ENCODE results near the gene FAM210A. TPM values are rescaled to one million over a fixed set of nuclear protein-coding genes. Genes with fewer than 3 reads are reported as not detected.
A peak's percentile ranks its signal among the peaks of the same experiment; 100 is the strongest.

Gene FAM210A
- total and polyA plus RNA-seq, 9 of the 15 experiments (the other 6 are each of a cell fraction or from before 2014, with no cell fraction given), result 8.3 to 41.7 (median 19.1) TPM

DNA sequence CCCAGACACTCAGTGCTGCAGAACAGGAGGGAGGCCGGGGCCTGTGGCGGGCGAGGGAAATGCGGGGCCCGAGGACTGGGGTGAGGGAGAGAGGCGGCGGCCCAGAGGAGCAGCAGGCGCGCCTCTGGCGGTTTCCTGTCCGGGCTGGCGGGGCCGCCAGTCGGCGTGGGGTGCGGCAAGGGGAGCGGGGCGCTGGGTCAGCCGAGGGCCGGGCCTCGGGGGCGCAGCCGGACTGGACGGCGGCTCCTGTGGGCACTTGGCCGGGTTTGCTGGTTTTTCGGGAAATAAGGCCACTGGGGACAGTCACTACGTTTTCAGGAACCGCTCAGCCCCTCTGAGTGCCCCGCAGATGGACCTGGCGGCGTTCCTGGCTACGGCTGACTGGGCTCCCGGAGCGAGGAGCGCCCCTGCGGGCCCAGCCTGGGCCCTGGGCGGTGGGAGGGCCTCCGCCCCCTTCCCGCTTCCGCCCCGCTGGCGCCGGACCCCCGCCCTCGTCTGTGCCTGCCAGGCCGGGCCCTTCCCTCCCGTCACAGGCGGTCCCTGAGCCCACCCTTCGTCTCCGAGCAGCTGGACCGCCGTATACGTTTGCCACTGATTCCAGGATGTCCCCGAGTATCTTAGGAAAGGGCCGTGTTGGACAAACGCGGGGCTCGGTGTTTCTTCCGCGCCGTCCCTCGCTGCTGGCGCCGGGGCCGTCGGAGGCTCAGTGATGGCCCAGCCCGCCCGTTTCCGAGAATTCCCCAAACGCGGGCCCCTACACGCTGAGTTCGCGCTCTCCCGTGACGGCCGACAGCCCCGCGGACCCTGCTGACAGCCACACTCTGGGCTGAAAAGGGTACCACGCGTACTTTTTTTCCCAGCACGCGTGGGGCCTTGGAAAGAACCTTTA is 84.6 kb downstream of the FAM210A start:
- H4K20me1 ChIP-seq (replicated peaks; ENCODE audit: control insufficient read depth, insufficient read depth, low read length), result no peaks in the 10 kb centered on the region
- H2AFZ ChIP-seq (ENCODE audit: low read depth, low read length), result no peak overlapping the region
- H3K27ac ChIP-seq (ENCODE audit: extremely low read depth, low read depth, low read length), result no peak overlapping the region
- no peaks in the 10 kb centered on the region for H3K9me3 ChIP-seq (replicated peaks; ENCODE audit: control insufficient read depth, insufficient read depth, low read depth, low read length)
- peaks cover 0 to 14% of the 10 kb centered on the region in 2 experiments; a peak in 2 of 5 replicates for H3K4me1 ChIP-seq (replicated peaks in 1 of 2; ENCODE audit: control insufficient read depth in 2 of 2, insufficient read depth in 2 of 2, low read length in 2 of 2)
- no peak for DNase-seq (ENCODE audit: extremely low read depth in 1 of 4, low spot score in 3 of 4)
- no peak overlapping the region for H3K9ac ChIP-seq (ENCODE audit: insufficient read depth in 1 of 2, low read depth in 2 of 2, low read length in 2 of 2)
- no peak overlapping the region for H3K4me2 ChIP-seq (ENCODE audit: insufficient read depth, low read length)
- no peaks in the 10 kb centered on the region for H3K9me1 ChIP-seq (ENCODE audit: control insufficient read depth, insufficient read depth, low read length)
- no peaks in the 10 kb centered on the region for H3K36me3 ChIP-seq (ENCODE audit: control insufficient read depth, insufficient read depth, low read length)
- in situ Hi-C loops (cut with MboI), result no loop called here
- TF ChIP-seq ELF1 (tag; IDR thresholded peaks at IDR 0.05) (no peak), SAFB (IDR thresholded peaks at IDR 0.05; ENCODE audit: borderline replicate concordance, low read depth, low read length) (0 out of 2 replicates have a peak, but pooled peaks have one; percentile 15)
- intact Hi-C loops (cut with micrococcal nuclease), result no loop called here
- peak; percentile 37 for ATAC-seq
- no TSS peak for BruUV-seq (replicated peaks)
- 10% methylated on average over 63 of the region's 84 CpGs for WGBS (ENCODE audit: insufficient coverage, low coverage, missing lambda C conversion rate)
- no peaks in the 10 kb centered on the region for H3K79me2 ChIP-seq (ENCODE audit: control insufficient read depth, insufficient read depth, low read length)
- ChIA-PET CTCF (ENCODE audit: low intra/inter-chr PET ratio) (no interaction called here), POLR2A (interaction anchor here (0.7 kb wide), 1 partner anchor 8 kb away, joined by 3 read pairs; no protein-coding TSS in a partner anchor)
- no peak for FAIRE-seq
- no peak overlapping the region for H3K4me3 ChIP-seq
- peaks cover 44 to 56% of the 10 kb centered on the region in 2 experiments for H3K27me3 ChIP-seq (ENCODE audit: control insufficient read depth in 2 of 2, insufficient read depth in 2 of 2, low read length in 2 of 2)

DNA sequence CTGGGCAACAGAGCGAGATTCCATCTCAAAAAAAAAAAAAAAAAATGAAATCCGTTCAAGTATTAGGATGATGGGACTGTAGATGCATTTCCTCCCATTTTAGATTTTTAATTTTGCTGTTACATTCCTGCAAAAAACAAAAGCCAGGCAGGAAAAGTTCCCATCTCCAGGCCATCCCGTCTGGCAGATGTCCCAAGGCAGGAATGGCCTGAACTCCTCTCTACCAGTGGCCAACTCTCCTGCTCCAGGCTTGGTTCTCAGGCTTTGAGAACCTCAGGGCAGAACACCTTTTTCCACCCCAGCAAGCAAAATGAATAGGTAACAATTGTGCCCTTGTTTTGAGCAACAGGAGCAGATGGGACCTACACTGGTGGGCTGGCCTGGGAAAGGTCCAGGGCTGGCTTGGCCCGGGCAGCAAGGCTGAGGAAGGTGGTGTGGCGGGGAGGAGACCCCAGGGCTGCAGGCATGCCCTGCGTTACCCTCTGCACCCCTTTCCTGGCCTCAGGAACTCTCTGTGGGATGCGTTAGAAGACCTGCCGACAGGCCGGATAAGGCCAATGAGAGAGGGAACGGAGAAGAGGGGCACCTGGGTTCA is 86.0 kb downstream of the FAM210A start:
- no peak overlapping the region for H3K9ac ChIP-seq (ENCODE audit: insufficient read depth in 1 of 2, low read depth in 2 of 2, low read length in 2 of 2)
- no peaks in the 10 kb centered on the region for H3K9me1 ChIP-seq (ENCODE audit: control insufficient read depth, insufficient read depth, low read length)
- no peak overlapping the region for H3K4me3 ChIP-seq
- peaks cover 0 to 14% of the 10 kb centered on the region in 2 experiments; a peak in 2 of 5 replicates for H3K4me1 ChIP-seq (replicated peaks in 1 of 2; ENCODE audit: control insufficient read depth in 2 of 2, insufficient read depth in 2 of 2, low read length in 2 of 2)
- H3K27ac ChIP-seq (ENCODE audit: extremely low read depth, low read depth, low read length), result no peak overlapping the region
- no peaks in the 10 kb centered on the region for H4K20me1 ChIP-seq (replicated peaks; ENCODE audit: control insufficient read depth, insufficient read depth, low read length)
- H2AFZ ChIP-seq (ENCODE audit: low read depth, low read length), result no peak overlapping the region
- in situ Hi-C loops (cut with MboI) (no loop called here), intact Hi-C loops (cut with micrococcal nuclease) (no loop called here)
- FAIRE-seq, result no peak
- no TSS peak for BruUV-seq (replicated peaks)
- ChIA-PET POLR2A (no interaction called here), CTCF (ENCODE audit: low intra/inter-chr PET ratio) (no interaction called here)
- DNase-seq (ENCODE audit: extremely low read depth in 1 of 4, low spot score in 3 of 4), result no peak
- H3K36me3 ChIP-seq (ENCODE audit: control insufficient read depth, insufficient read depth, low read length), result no peaks in the 10 kb centered on the region
- WGBS (ENCODE audit: insufficient coverage, low coverage, missing lambda C conversion rate), result 7% methylated on average over 8 of the region's 10 CpGs
- no peak overlapping the region for H3K4me2 ChIP-seq (ENCODE audit: insufficient read depth, low read length)
- no peaks in the 10 kb centered on the region for H3K79me2 ChIP-seq (ENCODE audit: control insufficient read depth, insufficient read depth, low read length)
- H3K27me3 ChIP-seq (ENCODE audit: control insufficient read depth in 2 of 2, insufficient read depth in 2 of 2, low read length in 2 of 2), result peaks cover 42 to 62% of the 10 kb centered on the region in 2 experiments
- H3K9me3 ChIP-seq (replicated peaks; ENCODE audit: control insufficient read depth, insufficient read depth, low read depth, low read length), result no peaks in the 10 kb centered on the region
- ATAC-seq, result no peak
- TF ChIP-seq PHF8 (IDR thresholded peaks at IDR 0.05; ENCODE audit: borderline replicate concordance, low read length) (no peak), ZNF232 (CRISPR knock-in tag; IDR thresholded peaks at IDR 0.05) (no peak), SUPT5H (IDR thresholded peaks at IDR 0.05) (no peak), ZNF561 (CRISPR knock-in tag; conservative IDR thresholded peaks at IDR 0.05) (no peak), DACH1 (IDR thresholded peaks at IDR 0.05; ENCODE audit: partially characterized antibody) (no peak), TCFL5 (CRISPR knock-in tag; conservative IDR thresholded peaks at IDR 0.05) (no peak), FOXP1 (CRISPR knock-in tag; IDR thresholded peaks at IDR 0.05) (no peak), TSC22D4 (tag; IDR thresholded peaks at IDR 0.05) (no peak)
- TF ChIP-seq, protein P1, sequence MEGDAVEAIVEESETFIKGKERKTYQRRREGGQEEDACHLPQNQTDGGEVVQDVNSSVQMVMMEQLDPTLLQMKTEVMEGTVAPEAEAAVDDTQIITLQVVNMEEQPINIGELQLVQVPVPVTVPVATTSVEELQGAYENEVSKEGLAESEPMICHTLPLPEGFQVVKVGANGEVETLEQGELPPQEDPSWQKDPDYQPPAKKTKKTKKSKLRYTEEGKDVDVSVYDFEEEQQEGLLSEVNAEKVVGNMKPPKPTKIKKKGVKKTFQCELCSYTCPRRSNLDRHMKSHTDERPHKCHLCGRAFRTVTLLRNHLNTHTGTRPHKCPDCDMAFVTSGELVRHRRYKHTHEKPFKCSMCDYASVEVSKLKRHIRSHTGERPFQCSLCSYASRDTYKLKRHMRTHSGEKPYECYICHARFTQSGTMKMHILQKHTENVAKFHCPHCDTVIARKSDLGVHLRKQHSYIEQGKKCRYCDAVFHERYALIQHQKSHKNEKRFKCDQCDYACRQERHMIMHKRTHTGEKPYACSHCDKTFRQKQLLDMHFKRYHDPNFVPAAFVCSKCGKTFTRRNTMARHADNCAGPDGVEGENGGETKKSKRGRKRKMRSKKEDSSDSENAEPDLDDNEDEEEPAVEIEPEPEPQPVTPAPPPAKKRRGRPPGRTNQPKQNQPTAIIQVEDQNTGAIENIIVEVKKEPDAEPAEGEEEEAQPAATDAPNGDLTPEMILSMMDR (IDR thresholded peaks at IDR 0.05 in 2 of 3, conservative IDR thresholded peaks at IDR 0.05 in 1 of 3; ENCODE audit: insufficient read depth in 2 of 3, low read depth in 1 of 3, low read length in 3 of 3), result no peak
- TF ChIP-seq, protein P2, sequence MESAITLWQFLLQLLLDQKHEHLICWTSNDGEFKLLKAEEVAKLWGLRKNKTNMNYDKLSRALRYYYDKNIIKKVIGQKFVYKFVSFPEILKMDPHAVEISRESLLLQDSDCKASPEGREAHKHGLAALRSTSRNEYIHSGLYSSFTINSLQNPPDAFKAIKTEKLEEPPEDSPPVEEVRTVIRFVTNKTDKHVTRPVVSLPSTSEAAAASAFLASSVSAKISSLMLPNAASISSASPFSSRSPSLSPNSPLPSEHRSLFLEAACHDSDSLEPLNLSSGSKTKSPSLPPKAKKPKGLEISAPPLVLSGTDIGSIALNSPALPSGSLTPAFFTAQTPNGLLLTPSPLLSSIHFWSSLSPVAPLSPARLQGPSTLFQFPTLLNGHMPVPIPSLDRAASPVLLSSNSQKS (CRISPR knock-in tag; IDR thresholded peaks at IDR 0.05), result no peak

Measured in K562 (cell line).